Measurements from ENCODE around the gene HDGFL2. TPM values are rescaled to one million over a fixed set of nuclear protein-coding genes. Genes with fewer than 3 reads are reported as not detected.

HDGFL2 gene

GRCh38 chr19:4550479-4551050, 78.5 kb downstream of the HDGFL2 start:
- H3K4ac ChIP-seq (ENCODE audit: low read length): no peak overlapping the region
- no peak overlapping the region for H2BK5ac ChIP-seq (ENCODE audit: low read length)
- H4K91ac ChIP-seq (ENCODE audit: low read depth, low read length, poor library complexity): no peak overlapping the region
- no peak overlapping the region for H3K9ac ChIP-seq (ENCODE audit: low read depth, low read length, poor library complexity)
- H2BK15ac ChIP-seq (ENCODE audit: low read length): no peak overlapping the region
- no peak overlapping the region for H4K8ac ChIP-seq (ENCODE audit: low read depth, low read length)
- no peak overlapping the region for H3K27ac ChIP-seq (replicated peaks; ENCODE audit: low read length)
- no peak overlapping the region for H2AFZ ChIP-seq (ENCODE audit: low read length)
- WGBS, 2 donors (ENCODE audit: extremely low coverage in 2 of 2, insufficient read length in 2 of 2, insufficient replicate concordance in 1 of 2): no CpG with 5 or more reads among the region's 26 CpGs
- H2BK120ac ChIP-seq (ENCODE audit: low read depth, low read length): no peak overlapping the region
- no peaks in the 10 kb centered on the region for H3K4me1 ChIP-seq (ENCODE audit: control insufficient read depth in 2 of 2, insufficient read depth in 1 of 2, low read depth in 1 of 2, low read length in 2 of 2)
- H3K4me3 ChIP-seq (ENCODE audit: low read length in 2 of 2): no peak overlapping the region
- no peak overlapping the region for H3K18ac ChIP-seq (ENCODE audit: low read length)
- no peak overlapping the region for H3K23ac ChIP-seq (ENCODE audit: low read depth, low read length, poor library complexity)
- no peak overlapping the region for H2AK5ac ChIP-seq (ENCODE audit: low read depth, low read length)
- DNase-seq (ENCODE audit: low spot score): no peak
- no peaks in the 10 kb centered on the region for H3K9me3 ChIP-seq (replicated peaks in 1 of 2; ENCODE audit: control insufficient read depth in 2 of 2, insufficient read depth in 1 of 2, low read depth in 1 of 2, low read length in 2 of 2)
- H3K36me3 ChIP-seq (replicated peaks in 1 of 2; ENCODE audit: control insufficient read depth in 2 of 2, insufficient read depth in 2 of 2, low read length in 2 of 2): peaks cover 52 to 56% of the 10 kb centered on the region in 2 donors
- H2BK12ac ChIP-seq (ENCODE audit: low read length): no peak overlapping the region
- no peak overlapping the region for H3K4me2 ChIP-seq (ENCODE audit: insufficient read depth, low read length, poor library complexity, severe bottlenecking)
- no peak overlapping the region for H3K14ac ChIP-seq (ENCODE audit: low read length)
- H3K79me1 ChIP-seq (ENCODE audit: low read depth, low read length): peaks cover 4% of the 10 kb centered on the region
- no peaks in the 10 kb centered on the region for H3K27me3 ChIP-seq (ENCODE audit: control insufficient read depth in 3 of 3, insufficient read depth in 3 of 3, low read depth in 1 of 3, low read length in 3 of 3)

Small RNA genes within 50 kb of the gene (small RNA-seq; reads per million reads assigned to genes)
- not detected for gene MIR4746 (ENCODE audit: insufficient read depth)
